OCI-M1 (cell line): ENCODE measurements around the gene ANKRD53.

Source experiments
- DNase-seq: peaks from one replicate; lab custom pipeline; 2025; lab: John Stamatoyannopoulos, UW

The ANKRD53 gene

GRCh38 chr2:70967189-70967588 lies 11.2 kb upstream of the ANKRD53 start:
- no peak for DNase-seq

GRCh38 chr2:70974592-70974991 lies 3.8 kb upstream of the ANKRD53 start:
- no peak for DNase-seq

DNA sequence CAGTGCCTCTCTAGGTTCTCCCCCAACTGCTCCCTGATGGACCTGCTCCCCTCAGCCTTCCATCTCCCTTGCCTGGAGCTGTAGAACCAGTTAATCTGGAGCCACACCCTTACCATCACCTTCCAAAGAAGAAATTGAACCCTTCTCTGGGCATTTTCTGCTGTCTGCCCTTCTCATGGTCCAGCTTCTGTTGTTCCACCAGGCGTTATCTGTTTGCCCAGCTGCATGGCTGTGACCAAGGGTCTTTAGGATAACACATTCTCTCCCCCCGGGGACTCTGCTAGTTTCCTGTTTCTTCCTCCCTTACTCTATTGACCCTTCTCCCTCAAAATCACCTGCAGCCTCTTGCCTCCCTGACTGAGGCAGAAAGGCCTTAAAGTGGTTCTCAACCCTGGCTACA lies 3.2 kb upstream of the ANKRD53 start:
- peak; percentile 5 for DNase-seq

DNA sequence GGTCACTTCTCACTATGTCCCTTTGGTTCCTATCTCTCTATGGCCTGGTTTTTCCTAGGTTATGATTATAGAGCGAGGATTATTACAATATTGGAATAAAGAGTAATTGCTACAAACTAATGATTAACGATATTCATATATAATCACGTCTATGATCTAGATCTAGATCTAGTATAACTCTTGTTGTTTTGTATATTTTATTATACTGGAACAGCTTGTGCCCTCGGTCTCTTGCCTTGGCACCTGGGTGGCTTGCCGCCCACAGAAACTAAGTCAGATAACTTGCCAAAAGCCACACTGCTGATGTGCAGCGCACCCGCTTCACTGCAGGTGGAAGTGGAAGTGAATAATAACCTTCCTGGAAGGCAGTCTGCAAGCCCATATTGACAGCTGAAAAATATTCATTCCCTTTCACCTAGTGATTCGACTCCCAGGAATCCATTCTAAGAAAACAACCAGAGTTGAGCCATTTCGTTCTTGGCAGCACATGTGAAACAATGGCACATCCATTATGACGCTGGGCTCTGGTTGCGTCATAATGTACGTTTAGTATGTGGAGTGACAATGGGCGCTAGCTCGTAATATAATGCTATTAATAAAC lies 725 bp upstream of the ANKRD53 start:
- DNase-seq = no peak

GRCh38 chr2:70979180-70979488 lies 704 bp downstream of the ANKRD53 start:
- DNase-seq = no peak

- DNase-seq = no peak
Measured at GRCh38 chr2:70979626-70980025, 1.2 kb downstream of the ANKRD53 start.

- DNase-seq = no peak
Measured at GRCh38 chr2:70981421-70981820, 3.0 kb downstream of the ANKRD53 start.

DNA sequence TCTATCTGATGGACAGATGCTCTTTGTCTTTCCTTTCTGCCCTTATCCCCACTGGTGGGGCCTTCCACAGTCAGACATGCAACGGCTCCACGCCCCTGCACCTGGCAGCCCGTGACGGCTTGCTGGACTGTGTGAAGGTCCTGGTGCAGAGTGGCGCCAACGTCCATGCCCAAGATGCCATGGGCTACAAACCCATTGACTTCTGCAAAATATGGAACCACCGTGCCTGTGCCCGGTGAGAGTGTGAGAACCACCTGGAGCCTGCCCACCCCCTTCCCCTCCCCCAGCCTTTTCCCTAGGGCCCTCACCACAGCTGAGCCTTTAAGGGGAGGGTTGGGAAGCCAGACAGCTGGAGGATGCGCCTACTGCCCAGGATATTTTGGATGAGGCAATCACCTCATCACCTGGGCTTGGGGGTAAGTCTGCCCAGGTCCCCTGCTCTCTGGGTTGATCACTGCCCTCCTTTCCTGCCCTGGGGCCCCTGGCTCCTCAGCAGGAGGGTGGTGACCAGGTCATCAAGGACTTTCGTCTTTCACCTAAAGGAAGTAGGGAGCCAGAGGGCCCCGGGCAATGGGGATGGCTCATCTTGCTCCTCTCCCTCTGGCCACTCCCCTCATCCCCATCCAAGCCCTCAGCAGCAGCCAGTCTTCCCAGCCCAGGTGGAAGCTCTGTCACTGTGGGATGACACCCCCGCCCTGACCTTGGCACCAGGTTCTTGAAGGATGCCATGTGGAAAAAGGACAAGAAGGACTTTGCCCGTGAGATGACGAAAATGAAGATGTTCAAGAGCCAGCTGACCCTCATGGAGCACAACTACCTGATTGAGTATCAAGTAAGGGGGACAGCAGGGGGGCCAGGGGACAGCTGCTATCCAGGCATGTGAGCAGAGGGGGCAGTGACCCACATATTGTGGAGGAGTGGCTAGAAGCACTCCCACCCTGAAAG lies 3.7 kb downstream of the ANKRD53 start:
- no peak for DNase-seq

DNA sequence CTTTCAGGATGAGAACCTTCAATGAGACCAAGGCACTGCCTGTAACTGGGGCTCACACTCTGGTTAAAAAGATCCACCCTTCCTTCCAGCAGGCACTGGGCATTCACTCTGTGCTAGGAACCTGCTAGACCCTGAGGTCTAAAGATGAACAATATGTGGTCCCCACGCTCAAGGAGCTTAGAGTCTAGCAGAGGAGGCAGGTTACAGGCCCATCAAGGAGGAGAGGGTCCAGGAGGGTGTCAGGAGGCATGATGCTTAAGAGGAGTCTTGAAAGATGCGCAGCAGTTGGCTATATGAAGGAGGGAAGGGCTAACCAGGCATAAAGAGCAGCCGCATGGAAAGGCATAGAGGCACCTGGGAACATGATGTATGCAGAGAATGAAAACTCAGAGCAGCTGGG lies 4.5 kb downstream of the ANKRD53 start:
- DNase-seq = no peak

DNA sequence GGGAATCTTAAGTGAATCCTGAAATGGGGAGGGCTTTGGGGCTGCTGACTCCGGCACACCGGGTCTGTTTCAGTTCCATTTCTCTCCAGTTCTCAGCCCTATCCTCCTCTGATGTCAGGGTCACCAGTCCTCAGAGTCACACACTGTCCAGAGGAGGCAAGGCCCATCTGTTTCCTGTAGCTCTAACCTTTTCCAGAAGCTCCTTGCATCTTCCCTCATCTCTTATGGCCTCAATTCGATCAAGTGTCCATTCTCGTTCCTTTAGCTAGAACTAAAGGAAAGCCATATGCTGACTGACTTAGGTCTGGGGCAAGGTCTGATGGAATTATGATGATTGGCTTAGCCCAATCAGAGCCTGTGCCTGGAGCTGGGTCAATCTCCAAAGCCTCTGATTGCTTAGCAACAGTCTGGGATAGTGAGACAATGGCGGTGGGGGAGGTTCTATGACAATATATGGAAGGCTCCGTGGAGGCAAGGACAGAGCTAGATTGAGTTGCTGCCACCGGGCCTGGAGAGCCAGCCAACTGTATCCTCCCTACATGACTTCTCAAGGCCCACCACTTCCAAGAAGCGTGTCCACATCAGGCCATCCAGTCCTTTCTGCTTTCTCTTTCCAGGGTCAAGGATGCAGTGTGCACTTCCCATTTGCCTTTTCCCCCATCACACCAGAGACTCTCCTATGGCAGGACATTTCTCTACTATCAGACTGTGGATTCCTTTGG lies 5.2 kb downstream of the ANKRD53 start:
- no peak for DNase-seq

- no peak for DNase-seq
Measured at GRCh38 chr2:70984228-70984575, 5.8 kb downstream of the ANKRD53 start.

GRCh38 chr2:70984576-70985282 lies 6.3 kb downstream of the ANKRD53 start:
- no peak for DNase-seq

GRCh38 chr2:70985283-70985688 lies 6.9 kb downstream of the ANKRD53 start:
- no peak for DNase-seq

DNA sequence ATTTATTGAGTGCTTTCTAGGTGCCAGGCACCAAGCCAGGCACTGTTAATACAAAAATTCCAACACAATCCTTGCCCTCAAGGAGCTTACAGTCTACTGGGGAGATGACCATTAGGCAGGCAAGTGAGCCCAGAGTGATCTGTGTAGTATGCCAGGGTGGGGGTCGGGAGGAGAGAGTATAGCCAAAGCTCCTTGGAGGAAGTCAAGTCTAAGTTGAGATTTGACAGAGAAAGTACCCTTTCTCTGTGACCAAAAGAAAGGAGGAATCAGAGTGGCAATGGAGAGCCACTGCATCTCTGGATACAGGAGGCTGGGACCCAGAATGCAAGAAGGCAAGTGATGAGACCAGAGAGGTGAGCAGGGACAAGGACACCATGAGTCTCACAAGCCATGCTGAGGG lies 7.5 kb downstream of the ANKRD53 start:
- DNase-seq = no peak

DNA sequence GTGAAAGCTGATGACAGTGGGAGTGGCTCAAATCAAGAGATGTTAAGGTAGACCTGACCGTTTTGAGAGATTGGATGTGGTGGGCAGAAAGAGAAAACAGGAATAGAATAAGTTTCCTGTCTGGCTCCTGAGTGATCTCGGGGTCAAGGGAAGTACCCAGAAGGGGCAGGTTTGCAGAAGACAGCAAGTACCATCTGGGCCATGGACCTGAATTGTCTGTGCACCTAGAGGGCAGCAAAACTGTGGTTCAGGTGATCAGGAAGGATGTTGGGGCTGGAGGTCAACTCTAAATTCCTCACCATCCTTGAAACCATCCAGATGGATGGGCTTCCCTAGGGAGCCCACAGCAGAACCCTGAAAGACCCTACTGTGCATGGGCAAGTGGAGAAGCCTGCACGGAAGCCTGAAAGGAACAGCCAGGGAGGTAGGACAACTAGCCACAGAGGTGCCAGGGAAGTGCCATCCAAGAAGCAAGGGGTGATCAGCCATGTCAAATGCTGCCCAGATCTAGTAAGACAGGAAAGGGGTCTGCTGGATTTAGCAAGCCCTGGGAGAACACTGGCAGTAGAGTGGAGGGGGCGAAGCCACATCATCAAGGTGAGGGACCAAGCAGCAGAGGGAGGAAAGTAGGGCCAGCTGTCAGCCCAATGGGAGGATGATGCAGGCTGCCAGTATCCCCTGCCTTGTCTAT lies 8.2 kb downstream of the ANKRD53 start:
- no peak for DNase-seq

DNA sequence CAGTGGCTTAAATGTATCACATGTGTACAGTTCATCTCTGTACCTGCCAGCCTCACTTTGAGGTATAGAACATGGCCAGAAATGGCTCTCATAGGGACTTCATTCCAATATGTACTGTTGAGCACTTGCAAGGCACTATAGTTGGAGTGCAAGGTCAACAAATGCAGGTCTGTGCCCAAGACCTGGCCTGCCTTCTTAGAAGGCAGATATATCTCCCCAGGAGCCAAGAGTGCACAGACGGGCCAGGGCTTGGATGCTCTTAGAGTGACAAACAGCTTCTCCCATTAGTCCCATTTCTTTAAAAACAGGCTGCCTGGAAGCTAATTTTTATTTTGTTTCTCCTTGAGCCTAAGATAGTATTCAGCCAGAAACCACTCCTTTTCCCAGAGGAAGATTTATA lies 9.0 kb downstream of the ANKRD53 start:
- no peak for DNase-seq

GRCh38 chr2:70988151-70988550 lies 9.7 kb downstream of the ANKRD53 start:
- no peak for DNase-seq

GRCh38 chr2:70988726-70989648 lies 10.6 kb downstream of the ANKRD53 start:
- no peak for DNase-seq

- DNase-seq = no peak
Measured at GRCh38 chr2:70990216-70990615, 11.8 kb downstream of the ANKRD53 start.

- no peak for DNase-seq
Measured at GRCh38 chr2:70991142-70991541, 12.7 kb downstream of the ANKRD53 start.

DNA sequence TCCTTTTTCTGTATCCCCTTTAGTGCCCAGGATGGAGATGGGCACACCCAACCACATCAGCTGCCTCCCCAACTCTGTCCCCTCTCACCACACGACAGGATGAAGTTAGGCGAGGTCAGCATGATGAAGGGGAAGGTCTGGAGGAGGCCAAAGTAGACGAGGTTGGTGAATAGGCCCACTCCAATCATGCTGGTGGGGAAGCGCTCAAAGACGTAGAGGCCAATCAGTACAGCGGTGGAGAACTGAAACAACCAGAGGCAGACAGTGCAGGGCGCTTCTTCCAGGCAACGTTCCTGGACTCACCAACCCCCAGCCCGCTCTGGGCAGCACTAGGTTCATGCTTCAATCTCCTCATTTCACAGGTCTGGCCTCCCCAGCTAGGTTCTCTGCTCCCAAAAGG lies 13.3 kb downstream of the ANKRD53 start:
- DNase-seq = no peak
